ENCODE measurements around the gene USP48.

- TF ChIP-seq, protein P1, sequence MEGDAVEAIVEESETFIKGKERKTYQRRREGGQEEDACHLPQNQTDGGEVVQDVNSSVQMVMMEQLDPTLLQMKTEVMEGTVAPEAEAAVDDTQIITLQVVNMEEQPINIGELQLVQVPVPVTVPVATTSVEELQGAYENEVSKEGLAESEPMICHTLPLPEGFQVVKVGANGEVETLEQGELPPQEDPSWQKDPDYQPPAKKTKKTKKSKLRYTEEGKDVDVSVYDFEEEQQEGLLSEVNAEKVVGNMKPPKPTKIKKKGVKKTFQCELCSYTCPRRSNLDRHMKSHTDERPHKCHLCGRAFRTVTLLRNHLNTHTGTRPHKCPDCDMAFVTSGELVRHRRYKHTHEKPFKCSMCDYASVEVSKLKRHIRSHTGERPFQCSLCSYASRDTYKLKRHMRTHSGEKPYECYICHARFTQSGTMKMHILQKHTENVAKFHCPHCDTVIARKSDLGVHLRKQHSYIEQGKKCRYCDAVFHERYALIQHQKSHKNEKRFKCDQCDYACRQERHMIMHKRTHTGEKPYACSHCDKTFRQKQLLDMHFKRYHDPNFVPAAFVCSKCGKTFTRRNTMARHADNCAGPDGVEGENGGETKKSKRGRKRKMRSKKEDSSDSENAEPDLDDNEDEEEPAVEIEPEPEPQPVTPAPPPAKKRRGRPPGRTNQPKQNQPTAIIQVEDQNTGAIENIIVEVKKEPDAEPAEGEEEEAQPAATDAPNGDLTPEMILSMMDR (IDR thresholded peaks at IDR 0.05; ENCODE audit: low read length), result no peak
- TF ChIP-seq EZH2phosphoT487 (IDR thresholded peaks at IDR 0.05; ENCODE audit: low read length) (no peak), EZH2 (optimal IDR thresholded peaks at IDR 0.05; ENCODE audit: low read depth, low read length) (no peak)
Observed at GRCh38 chr1:21783679-21784603, 992 bp upstream of the USP48 start.
